Measurements from ENCODE around the gene NFIX.

DNA sequence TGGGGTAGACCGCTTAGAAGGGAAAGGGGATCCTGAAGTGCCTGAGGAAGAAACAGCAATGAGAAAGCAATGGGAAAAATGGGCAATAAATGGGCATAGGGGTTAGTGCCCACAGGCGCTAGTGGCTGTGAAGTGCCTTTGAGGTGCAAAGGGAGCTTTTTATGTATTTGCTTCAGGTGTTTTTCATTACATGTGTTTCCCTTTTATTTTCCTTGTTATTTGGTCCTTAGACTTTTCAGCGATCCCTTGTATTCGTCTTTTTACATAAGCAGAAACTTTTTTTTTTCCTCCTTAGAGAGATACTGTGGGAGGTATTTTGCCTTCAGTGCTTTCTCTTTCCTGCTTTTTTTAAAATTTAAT is 19.6 kb downstream of the NFIX start:
- TF ChIP-seq, protein P1, sequence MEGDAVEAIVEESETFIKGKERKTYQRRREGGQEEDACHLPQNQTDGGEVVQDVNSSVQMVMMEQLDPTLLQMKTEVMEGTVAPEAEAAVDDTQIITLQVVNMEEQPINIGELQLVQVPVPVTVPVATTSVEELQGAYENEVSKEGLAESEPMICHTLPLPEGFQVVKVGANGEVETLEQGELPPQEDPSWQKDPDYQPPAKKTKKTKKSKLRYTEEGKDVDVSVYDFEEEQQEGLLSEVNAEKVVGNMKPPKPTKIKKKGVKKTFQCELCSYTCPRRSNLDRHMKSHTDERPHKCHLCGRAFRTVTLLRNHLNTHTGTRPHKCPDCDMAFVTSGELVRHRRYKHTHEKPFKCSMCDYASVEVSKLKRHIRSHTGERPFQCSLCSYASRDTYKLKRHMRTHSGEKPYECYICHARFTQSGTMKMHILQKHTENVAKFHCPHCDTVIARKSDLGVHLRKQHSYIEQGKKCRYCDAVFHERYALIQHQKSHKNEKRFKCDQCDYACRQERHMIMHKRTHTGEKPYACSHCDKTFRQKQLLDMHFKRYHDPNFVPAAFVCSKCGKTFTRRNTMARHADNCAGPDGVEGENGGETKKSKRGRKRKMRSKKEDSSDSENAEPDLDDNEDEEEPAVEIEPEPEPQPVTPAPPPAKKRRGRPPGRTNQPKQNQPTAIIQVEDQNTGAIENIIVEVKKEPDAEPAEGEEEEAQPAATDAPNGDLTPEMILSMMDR (IDR thresholded peaks at IDR 0.05; ENCODE audit: borderline replicate concordance, extremely low read depth, low read length, poor library complexity, severe bottlenecking): no peak
- TF ChIP-seq EZH2 (IDR thresholded peaks at IDR 0.05; ENCODE audit: borderline replicate concordance, low read depth, low read length, severe bottlenecking): no peak
